GM19455 (cell line): ENCODE measurements around the gene NAALADL2.

ENCODE experiments used
- ATAC-seq: cut with Tn5 transposase; IDR thresholded peaks from one replicate; pipeline ENCODE4 v1.9.1; 2021; ENCODE audit not compliant: unreplicated experiment

The NAALADL2 gene

DNA sequence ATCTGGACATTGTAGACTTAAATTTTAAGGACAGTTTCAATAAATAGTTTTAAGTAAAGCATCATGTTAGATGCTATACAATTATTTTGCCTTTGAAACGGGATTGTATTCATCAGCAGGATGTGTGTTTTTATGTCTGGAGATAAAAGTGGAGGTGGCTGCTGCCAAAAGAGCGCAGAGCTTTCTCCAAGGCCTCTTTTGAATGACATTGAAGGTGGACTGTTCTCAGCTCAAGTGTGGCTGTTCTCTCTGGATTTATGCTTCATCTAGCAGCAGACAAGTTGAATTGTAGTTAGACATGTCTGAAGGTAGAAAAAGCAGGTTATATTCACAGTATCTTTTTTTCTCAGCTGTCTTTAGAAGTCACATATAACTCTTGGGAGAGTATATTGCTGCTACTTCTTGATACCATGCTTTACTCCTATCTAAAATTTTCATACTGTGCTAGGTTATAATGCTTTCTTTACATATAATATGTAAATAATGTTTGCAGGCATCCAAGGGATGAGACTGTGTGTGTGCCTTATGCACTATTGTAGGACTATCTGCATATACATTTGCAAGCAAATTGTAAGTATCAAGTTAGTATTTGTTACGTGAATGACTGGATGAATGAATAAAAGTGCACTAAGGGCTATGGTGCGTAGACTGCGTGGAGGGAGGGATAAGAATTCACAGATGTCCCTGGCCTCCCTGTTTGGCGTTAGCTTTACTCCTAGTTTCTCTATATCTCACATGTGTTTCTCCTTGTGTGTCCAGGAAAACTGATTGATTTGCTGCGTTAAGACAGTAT is 340.1 kb downstream of the NAALADL2 start:
- ATAC-seq, result no peak

DNA sequence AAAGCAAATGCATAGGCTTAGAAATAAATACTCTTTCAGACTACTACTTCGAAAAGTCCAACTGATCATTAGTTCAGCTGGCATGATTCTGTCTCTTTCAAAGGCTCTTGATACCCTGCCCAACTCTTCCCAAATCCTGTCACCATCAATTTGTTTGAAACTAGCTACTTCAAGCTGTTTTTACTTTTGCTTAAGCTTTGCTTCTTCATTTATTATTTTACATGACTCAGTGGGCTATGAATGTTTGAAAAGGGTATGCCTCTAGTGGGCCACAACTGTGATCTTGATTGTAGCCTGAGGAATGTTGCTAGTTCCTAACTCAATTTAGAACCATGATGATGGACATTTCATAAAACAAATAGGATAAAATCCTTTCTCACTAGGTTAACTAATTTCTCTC is 340.8 kb downstream of the NAALADL2 start:
- ATAC-seq, result no peak

DNA sequence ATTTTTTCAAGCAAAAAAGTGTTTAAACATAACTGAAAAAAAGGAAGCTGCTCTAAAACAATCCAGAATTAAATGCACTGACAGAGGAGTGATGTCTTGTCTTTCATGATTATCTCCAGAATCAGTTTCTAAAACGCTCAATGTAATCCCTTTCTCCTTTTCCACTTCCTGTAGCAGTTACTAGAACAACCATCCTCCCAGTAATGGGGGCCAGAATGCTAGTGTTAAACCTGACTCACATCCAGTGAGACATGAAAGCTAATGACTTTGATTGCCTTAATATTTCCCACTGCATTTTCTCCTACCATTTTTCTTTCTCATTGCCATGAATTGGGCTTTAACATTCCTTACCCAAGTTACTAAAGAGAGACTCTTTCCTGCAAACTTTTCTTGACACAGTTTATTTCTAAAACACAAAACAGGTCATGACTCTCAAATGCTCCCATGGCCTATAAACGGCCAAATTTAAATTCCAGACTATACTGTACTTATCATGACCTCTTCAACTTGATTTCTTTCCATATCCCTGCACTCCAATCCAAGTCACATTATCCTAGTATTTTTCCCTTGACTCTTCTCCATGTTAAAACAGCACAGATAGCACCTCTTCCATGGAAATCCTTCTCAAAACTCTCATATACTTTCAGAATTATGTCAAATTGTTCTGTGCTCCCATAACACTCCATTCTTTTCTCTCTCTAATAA is 341.4 kb downstream of the NAALADL2 start:
- ATAC-seq, result no peak

DNA sequence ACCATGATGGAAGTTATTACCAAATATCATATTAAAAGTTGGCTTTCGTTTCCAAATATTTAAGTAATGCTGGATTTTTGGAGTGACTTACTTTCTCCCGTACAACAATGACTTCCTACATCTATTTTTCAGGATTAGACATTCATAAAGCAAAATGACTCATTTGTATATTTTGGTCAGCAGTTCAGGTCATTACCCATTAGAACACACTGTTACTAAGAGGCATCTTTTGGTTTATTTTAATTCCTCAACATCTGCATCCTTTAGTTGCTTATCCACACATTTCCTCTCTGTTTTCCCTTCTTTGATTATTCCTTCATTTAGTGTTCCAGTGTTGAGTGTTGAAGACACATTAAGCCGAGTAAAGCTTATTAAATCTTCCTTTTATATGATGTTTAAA is 348.2 kb downstream of the NAALADL2 start:
- no peak for ATAC-seq

DNA sequence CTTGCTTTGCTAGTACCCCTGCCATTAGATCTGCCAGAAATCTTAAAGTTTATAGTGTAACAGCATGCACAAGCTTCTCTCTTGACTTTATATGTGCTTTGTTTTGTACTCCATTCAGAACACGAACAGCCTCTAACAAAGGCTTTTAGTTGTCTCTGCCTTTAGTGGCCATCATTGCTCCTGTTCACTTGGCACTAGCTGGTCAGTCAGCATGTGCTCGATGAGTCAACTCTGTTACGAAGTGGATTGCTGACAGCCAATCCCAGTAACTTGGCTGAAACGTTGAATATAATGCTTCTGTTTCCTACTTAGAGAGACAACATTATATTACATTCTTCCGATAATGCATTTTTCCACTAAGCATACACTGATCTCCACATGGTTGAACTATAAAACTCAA is 349.2 kb downstream of the NAALADL2 start:
- no peak for ATAC-seq

DNA sequence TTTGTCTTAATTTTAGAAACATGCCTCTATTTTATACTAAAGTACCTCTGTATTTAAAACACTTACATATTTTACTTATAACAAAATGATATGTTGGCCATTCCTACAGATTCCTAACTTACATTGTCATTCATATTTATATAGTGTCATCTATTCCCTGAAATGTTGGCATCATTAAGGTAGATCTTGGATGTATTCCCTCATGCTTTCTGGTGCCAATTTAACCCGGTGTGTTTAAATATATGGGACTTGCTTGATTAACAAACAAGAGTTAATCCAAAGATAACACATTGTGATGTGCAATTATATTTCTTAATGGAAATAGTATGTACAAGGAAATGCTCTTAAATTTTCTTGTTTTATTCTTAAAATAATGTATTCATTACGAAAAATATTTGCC is 352.3 kb downstream of the NAALADL2 start:
- no peak for ATAC-seq

DNA sequence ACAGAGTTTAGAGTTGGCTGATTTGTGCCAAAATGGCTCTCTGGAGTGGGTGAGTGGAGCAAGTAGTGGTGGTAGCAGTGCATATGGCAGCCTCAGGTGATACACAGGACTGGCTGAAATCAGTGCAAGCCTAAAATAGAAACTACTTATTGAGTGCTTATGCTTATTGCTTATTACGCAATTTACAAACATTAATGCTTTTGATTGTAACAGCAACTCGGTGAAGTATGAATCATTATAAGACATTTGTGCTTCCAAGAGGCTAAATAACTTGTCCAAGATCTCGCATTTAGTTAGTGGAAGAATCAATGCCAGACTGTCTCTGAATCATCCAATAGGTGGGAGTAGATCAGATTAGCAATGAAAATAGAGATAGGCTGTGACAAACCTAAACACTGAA is 353.8 kb downstream of the NAALADL2 start:
- no peak for ATAC-seq

DNA sequence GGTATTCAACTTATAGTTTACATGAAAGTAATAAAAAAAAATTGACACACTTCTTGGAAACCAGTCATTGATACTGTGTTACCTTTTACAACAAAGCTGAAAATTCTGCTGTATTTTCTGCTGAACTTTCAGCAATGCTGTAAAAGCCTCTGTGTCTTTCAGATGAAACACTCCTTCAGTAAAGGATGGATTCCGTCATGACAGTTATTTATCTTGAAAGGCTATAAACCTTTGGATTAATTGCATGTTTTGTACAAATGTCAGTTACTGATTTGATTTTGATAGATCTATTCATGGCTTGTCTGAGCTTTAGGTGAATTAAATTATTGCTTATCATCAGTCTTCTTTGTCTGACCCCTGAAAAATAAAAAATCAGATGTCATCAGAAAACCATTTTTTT is 355.1 kb downstream of the NAALADL2 start:
- no peak for ATAC-seq

DNA sequence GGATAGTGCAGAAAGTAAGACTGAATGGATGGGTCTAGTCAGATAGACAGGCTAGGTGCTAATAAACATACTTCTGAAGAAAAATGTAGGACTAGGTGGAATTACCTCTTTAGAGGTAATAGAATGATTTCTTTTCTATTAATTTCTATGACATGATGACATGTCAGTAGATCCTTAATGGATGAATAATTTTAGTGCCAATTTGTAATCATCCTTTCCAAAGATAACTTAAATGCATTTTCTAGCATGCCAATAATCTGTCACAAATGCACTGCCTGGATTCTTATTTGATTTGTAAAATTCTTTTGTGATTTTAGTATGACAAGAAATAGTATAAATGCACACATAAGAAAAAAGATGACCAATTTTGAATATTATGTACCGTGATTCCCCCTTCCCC is 356.7 kb downstream of the NAALADL2 start:
- no peak for ATAC-seq

DNA sequence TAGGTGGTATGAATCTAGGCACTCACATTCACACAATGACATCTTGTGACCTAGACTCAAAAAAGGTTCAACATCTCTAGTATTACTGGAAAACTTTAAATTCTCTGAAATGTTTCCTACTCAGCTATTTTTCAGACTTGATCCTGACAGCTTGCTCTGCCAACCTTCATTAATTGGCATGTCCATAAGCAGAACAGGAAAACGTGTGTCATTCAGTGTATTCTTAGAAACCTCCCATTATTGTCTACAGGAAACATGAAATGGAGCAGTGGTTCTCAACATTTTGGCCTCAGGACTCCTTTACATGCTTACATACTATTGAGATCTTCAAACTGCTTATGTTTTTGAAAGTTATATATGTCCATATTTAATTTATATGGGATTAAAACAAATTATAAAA is 363.2 kb downstream of the NAALADL2 start:
- ATAC-seq, result no peak

DNA sequence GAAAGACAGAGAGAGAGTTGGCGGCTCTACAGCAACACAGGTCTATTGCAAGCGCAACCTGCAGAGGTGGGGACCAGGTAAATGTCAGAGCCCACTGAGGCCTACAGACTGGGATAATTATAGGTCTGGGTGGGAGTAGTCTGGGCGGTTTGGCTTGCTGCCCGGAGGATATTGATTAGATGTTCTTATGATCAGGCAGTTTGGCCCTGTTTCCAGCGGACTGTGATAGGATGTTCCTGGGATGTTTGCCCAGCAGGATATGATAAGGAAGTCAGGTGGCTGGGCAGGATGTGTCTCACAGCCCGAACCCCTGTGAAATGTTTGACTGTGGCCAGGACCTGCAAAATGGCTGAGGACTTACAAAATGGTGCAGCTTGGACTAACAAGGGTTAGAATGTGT is 364.9 kb downstream of the NAALADL2 start:
- no peak for ATAC-seq

DNA sequence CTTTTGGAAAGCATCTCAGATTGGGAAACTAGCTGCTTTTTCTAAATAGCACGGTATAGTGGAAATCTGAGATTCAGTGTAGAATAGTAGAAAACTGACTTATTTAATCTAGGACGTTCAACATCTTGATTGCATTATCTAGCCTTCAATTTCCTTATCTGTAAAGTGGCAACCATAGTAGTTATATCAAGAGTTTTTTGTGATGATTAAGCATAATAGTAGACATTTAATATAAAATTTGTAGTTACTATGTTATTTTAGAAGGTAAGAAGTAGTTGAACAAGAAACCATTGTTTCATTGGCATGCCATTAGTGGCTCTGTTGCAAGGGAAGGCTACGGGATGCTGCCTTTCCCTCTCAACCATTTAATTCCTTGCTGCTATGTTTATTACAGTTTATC is 367.3 kb downstream of the NAALADL2 start:
- ATAC-seq, result no peak

DNA sequence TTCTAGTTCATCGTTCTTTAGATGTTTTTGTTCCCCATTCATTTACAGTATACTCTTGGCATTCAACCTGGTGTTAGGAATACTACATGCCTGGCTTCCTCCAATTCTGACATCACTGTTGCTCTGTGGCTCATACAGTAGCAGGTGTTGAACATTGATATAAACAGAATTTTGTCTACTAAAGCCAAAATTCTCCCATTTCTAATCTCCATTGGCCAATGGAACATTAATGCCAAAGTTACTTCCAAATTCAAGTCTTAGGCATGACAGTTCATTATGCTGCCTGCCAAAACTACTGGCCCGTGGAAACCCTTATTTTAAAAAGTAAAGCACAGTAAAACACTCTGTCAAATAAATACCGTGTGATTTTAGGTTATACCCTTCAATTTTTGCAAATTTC is 368.0 kb downstream of the NAALADL2 start:
- no peak for ATAC-seq

DNA sequence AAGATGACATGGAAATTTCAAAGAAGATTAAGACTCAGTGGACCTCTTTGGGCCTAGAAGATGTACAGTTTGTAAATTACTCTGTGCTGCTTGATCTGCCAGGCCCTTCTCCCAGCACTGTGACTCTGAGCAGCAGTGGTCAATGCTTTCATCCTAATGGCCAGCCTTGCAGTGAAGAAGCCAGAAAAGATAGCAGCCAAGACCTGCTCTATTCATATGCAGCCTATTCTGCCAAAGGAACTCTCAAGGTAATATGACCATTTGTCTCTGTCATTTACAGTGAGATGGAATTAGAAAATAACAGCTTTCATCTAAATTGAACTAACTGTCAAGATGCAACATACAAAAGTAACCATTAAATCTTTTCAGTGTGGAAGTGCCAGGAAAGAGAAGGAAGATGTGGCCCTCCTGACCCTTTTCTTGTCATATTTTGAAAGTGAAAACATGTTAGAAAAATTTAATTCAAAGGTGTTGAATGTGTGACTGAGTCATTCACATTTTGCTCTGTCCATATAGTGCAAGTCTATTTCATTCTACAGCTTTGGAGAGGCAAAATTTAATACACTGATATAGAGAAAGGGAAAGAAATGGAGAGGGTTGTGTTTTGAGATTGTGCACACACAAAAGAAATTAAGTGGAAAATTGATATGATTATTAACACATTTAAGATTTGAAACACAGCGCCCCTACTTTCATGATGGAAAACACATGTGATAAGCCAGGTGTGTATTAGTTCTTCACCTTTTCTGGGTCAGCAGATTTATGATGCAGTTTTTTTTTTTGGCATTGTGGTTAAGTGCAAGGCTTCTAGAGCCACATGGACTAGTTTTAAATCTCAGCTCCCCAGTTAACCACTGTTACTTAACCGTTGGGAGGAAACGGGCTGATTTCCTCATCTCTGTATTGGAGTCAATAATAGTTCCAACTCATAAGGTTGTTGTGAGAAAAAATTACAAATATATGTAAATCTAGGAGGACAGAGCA is 375.1 kb downstream of the NAALADL2 start:
- ATAC-seq, result no peak

DNA sequence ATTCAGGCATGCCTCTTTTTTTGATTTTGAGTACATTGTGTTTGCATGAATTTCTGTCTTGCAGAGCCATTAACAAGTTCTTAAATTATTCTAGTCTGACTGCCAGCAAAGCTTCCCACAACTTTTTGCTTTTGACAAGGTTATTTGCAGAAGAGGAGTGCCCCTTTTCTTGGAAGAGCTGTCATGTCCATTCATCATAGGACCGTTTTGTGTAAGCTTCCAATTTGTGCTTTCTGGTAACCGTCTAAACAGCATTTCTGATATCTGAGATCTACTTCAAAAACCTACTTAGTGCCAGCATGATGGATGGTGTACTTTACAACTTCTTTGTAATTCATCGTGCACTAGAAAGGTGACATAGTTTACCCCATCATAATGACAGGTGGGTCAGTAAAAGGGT is 379.7 kb downstream of the NAALADL2 start:
- ATAC-seq, result no peak

DNA sequence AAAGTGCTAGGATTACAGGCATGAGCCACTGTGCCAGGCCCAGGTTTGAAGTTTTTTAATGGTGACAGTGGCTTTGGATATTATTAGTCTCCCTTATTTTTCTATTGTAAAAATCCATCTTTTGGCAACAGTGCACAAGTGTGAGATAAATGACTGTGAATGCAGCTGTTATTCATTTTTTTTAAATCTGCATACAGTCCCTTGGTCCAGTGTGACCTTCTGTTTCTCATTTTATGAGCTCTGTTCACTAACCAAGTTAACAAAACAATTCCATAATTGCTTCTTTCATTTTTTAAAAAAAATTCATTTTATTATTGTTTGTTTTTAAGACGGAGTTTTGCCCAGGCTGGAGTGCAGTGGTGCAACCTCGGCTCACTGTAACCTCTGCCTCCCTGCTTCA is 381.8 kb downstream of the NAALADL2 start:
- no peak for ATAC-seq

DNA sequence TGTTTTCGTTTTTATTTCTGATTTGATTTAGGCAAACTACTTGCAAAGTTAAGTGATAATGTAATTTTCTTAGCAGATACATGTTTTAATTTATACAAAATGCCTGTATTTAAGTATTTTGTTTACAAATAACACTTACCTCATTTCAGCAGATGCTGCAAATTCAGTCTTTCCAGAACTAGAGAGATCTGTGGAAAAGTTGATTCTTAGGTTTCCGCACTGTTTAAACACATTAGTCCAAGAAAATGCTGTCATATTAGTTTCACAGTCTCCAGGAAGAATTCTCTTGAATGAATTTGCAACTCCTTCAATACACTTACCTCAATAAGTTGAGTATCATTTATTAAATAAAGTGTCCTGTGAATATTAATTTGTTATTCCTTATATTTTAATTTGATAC is 383.1 kb downstream of the NAALADL2 start:
- no peak for ATAC-seq

DNA sequence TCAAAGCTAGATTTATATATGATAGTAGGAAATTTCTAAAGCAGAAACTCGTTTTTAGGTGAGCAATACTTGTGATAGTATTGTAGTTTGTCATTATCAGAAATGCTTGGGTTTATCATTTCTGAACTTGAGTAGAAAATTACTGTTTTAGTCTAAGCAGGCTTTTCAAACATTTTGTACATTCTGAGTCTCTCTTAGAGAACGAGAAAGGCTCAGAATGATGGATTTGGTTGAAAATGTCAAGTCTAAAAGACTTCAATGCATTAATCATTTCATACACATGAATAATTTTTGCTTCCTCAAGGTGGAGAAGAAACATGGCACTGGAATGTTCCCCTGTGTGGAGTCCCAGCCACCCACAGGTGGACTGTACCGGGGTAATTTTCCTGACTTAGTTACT is 387.1 kb downstream of the NAALADL2 start:
- no peak for ATAC-seq

DNA sequence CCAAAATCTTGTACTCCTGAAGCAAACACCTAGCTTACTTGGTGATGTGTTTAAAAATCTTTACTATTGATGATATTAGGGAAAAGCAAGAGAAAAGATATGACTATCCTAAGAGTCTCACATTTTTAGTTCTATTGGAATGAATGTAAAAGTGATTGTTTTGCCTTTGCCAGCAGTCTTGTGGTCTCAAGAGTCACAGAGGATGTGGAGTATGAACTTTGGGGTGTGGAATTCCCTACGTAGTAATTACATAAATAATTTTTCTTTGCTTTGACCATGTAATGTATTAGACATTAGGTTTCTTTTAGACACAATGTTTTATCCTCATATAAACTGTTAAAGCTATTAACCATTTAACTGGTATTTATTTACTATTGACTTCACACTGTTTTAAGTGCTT is 387.6 kb downstream of the NAALADL2 start:
- no peak for ATAC-seq

DNA sequence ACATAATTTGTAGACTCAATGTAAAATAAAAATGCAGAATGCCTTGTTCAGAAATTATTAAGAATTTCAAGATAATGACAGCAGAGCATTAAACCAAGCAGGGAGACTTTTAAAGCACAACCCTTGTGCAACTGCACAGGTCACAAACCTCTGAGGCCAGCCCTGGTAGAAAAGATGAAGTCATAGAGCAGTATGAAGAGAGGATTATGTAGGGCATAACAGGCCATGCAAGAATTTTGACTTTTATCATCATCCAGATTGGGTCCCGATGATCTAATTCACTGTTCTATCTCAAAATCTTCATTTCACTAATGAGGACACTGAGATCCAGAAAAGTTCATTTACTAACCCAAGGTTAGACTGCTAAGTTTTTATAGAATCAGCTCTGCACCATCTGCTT is 388.5 kb downstream of the NAALADL2 start:
- ATAC-seq, result no peak

DNA sequence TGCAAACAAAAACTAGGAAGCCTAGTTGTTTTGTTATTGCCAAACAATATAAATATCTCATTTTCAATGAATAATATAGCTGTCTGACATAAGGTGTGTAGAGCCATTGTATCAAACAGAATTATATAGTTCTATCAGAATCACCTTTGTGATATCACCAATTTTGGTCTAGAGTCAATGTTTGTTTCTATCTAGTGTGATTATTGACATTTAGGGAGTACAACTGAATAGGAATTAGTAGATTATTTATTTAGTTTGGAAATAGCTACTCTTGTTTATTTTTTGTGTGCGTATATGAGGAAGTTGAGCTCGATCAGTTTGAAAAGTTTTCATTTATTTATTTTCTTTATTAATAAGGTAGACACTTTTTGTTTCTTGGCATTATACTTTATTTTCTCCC is 389.7 kb downstream of the NAALADL2 start:
- ATAC-seq, result no peak

DNA sequence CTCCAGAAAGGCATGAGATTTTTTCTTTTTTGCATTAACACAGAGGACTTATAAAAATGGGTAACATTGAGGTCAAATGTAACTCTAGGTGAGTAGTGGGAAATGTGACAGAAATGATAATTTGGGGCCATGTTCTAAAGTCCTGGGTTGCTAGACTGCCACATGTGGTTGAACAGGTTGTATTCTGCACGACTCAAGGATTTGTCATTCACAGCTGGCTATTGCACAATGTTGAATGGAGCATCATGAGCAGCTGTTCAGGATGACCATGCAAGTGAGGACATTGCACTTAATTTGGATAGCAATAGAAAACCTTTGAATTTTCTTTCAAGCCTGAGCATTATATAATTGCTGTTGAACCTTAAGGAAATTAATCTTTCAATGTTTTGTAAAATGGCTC is 396.6 kb downstream of the NAALADL2 start:
- ATAC-seq, result no peak
